IPS-20b (cell line): ENCODE measurements around the gene TCN2.
A peak's percentile ranks its signal among the peaks of the same experiment; 100 is the strongest.
"Not testable (repeated sequence)": the region's sequence is repeated elsewhere in the genome, so short reads cannot be mapped to it uniquely, and the experiment has no call there.

Experiments used
- H3K27ac ChIP-seq: one replicate; pipeline ENCODE4 v1.5.1; 2013; ENCODE audit warnings: low read length
- H3K27me3 ChIP-seq: 2 replicates; pipeline ENCODE4 v1.6.1; 2013; ENCODE audit warnings: mild to moderate bottlenecking, low read length, inconsistent platforms; ENCODE audit not compliant: insufficient read depth
- H3K36me3 ChIP-seq: 2 replicates; pipeline ENCODE4 v1.6.1; 2013; ENCODE audit warnings: low read depth, mild to moderate bottlenecking, inconsistent platforms, low read length, moderate library complexity; ENCODE audit not compliant: insufficient read depth
- H3K4me1 ChIP-seq: 2 replicates; pipeline ENCODE4 v1.6.1; 2013; ENCODE audit warnings: mild to moderate bottlenecking, control low read depth, inconsistent platforms, low read length, moderate library complexity; ENCODE audit not compliant: insufficient read depth
- H3K4me3 ChIP-seq: 2 replicates; pipeline ENCODE4 v1.5.1; 2013; ENCODE audit warnings: mild to moderate bottlenecking, low read length, inconsistent platforms
- H3K9ac ChIP-seq: 2 replicates; pipeline ENCODE4 v1.6.1; 2013; ENCODE audit warnings: low read depth, mild to moderate bottlenecking, inconsistent platforms, low read length, moderate library complexity
- H3K9me3 ChIP-seq: 2 replicates; pipeline ENCODE4 v1.6.1; 2013; ENCODE audit warnings: mild to moderate bottlenecking, low read depth, low read length, inconsistent platforms; ENCODE audit not compliant: insufficient read depth

TCN2 gene

DNA sequence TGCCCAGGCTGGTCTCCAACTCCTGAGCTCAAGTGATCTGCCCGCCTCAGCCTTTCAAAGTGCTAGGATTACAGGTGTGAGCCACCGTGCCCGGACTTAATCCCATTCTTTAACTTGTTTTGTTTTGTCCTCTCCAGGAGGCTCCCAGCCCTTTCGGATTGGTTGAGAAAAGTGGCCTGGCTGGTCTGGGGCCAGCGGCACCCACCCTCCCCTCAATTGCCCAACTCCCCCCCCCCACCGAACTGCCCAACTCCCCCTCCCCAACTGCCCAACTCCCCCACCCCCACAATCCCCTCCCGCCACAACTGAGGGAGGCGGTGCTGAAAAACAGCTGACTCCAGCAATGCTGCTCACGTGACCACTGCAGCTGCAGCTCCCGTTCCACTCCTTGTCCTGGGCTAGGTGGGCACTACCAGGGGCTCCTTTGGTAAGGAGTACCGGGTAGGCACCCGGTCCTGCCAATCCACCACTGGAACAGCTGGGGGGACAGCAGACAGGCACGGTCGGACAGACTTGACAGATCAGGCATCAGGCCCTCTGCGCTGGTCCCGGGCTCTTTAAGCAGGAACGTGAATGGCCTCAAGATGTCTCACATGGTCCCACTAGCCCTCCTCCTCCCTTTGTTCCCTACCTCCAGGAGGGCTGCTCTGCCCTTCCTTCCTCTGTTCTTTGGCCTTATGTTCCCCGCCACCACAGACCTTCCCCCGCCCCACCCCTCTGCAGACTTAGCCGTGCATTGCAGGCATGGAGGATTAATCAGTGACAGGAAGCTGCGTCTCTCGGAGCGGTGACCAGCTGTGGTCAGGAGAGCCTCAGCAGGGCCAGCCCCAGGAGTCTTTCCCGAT lies at the start of gene TCN2:
TCN2 (plus strand) TSS at position 720 of the 845 bp plus-strand sequence. CDS start 158 bp downstream, outside the sequence.
- peak within 1 kb of the TSS; percentile 82 for H3K27ac ChIP-seq
- H3K4me1 ChIP-seq, result peaks cover 10% of the 10 kb centered on the region; the same call in 1 of the 2 replicates
- H3K4me3 ChIP-seq, result peak within 1 kb of the TSS; percentile 84
- no peaks in the 10 kb centered on the region for H3K27me3 ChIP-seq
- peak within 1 kb of the TSS; percentile 92 for H3K9ac ChIP-seq
- H3K36me3 ChIP-seq, result peaks cover 22% of the 10 kb centered on the region
- no peaks in the 10 kb centered on the region for H3K9me3 ChIP-seq

DNA sequence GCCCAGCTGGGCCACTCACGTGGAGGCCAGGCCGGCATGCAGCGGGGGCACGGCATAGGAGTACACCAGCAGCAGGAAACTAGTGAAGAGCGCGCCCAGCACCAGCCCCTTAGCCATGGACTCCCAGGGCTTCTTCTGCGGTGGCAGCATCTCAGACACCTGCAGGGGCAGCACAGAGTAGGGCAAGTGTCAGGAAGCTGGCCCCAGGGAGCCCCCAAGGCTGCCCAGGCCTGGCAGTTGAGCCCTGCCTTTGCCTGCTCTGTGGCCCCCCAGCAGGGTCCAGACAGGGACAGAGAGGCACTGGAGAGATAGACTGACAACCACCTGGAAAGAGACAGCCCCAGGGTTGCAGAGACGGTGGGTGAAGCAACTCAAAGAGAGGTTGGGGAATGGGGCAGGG lies 49.7 kb upstream of the TCN2 start:
- Histone ChIP-seq H3K9ac (no peak overlapping the region), H3K27ac (no peak overlapping the region), H3K36me3 (no peaks in the 10 kb centered on the region), H3K9me3 (no peaks in the 10 kb centered on the region), H3K4me3 (no peak overlapping the region), H3K27me3 (no peaks in the 10 kb centered on the region), H3K4me1 (peaks cover 11% of the 10 kb centered on the region; the same call in 1 of the 2 replicates)

DNA sequence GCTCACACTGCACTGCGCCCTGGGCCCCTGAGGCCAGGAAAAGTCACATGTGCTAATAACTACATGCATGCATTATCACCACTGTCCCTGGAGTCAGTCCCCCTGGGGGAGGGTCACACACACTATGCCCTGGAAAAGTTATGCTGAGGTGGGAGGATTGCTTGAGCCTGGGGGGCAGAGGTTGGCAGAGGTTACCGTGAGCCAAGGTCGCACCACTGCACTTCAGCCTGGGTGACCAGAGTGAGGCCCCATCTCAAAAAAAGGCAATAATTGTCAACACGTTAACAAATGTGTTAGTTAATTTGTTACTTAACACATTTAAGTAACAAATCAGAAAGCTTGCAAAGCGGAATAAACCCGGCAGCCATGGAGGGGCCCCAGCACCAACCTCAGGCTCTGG lies 47.1 kb upstream of the TCN2 start:
- no peak overlapping the region for H3K27ac ChIP-seq
- peaks cover 11% of the 10 kb centered on the region; the same call in 1 of the 2 replicates for H3K4me1 ChIP-seq
- H3K4me3 ChIP-seq, result no peak overlapping the region
- no peaks in the 10 kb centered on the region for H3K9me3 ChIP-seq
- no peak overlapping the region for H3K9ac ChIP-seq
- no peaks in the 10 kb centered on the region for H3K27me3 ChIP-seq
- no peaks in the 10 kb centered on the region for H3K36me3 ChIP-seq

DNA sequence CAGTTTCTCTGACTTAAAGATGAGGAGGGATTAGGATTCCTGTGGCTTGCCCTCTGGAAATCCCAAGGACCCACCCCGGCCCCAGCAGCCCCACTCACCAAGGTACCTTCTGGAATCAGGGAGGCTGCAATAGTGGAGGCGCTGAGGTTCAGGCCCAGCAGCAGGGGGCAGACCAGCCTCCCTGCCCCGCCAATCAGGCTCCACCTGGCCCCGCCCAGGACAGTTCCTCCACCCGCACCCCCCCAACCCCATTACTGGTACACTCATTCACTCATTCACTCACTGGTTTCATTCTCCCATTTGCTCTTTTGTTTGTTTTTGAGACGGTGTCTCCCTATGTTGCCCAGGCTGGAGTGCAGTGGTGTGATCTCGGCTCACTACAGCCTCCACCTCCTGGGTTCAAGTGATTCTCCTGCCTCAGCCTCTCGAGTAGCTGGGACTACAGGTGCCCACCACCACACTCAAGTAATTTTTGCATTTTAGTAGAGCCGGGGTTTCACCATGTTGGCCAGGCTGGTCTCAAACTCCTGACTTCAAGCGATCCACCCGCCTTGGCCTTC lies 46.3 kb upstream of the TCN2 start:
- H3K9ac ChIP-seq, H3K4me3 ChIP-seq, H3K36me3 ChIP-seq, H3K9me3 ChIP-seq, H3K27me3 ChIP-seq, H3K27ac ChIP-seq: not testable (repeated sequence)
- H3K4me1 ChIP-seq, result peaks cover 11% of the 10 kb centered on the region; the same call in 1 of the 2 replicates

DNA sequence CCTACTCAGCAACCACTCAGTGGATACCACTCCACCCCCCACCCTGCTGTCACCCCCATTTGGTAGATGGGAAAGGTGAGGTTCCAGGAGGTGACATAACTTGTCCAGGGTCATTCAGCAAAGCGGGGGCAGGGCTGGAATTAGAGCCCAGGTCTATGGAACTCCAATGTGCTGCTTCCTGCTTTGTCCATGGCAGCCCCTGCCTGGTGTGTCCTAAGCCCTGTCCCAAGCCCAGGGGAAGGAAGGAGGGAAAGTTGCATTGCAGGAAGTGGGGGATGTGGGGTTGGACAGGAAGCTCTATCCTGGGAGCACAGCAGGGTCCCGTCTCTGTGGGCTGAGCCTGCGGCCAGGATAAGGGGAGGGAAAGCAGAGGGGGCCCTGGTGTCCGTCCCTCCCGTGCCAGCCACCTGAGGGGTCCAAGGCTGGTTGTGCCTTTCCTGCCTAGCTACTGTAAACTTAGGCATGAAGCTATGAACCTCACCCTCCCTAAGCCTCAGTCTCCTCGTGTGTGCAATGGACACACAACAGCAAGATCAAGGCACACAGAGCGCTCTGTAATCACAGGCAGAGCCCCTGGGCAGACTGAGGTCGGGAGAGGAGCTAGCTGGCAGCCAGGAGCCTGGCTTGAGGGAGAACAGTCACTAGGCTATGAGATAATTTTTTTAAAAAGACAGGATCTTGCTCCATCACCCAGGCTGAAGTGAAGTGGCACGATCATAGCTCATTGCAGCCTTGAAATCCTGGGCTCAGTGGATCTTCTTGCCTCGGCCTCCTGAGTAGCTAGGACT lies 45.4 kb upstream of the TCN2 start:
- H3K4me1 ChIP-seq, result peaks cover 11% of the 10 kb centered on the region; the same call in 1 of the 2 replicates
- no peaks in the 10 kb centered on the region for H3K36me3 ChIP-seq
- H3K27me3 ChIP-seq, result no peaks in the 10 kb centered on the region
- no peak overlapping the region; the same call in 1 of the 2 replicates for H3K4me3 ChIP-seq
- peak overlapping the region; percentile 56; the same call in 1 of the 2 replicates for H3K9ac ChIP-seq
- H3K27ac ChIP-seq, result peak overlapping the region; percentile 25
- H3K9me3 ChIP-seq, result no peaks in the 10 kb centered on the region

DNA sequence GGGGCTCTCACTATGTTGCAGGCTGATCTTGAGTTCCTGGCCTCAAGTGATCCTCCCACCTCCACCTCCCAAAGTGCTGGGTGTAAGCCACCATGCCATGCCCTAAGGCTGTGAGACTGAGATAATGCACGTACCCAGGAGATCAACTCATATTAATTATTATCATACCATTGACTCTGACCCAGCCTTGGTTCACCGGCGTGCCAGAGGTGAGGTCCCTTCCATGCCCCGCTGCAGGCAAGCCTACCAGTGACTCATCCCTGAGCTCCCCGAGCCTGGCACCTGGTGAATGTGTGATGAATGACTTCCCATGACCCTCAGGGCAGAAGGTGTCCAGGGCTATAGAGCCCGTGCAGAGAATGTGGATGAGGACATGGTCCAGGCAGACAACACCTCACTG lies 44.6 kb upstream of the TCN2 start:
- H3K27ac ChIP-seq, result no peak overlapping the region
- no peak overlapping the region for H3K4me3 ChIP-seq
- no peak overlapping the region for H3K9ac ChIP-seq

DNA sequence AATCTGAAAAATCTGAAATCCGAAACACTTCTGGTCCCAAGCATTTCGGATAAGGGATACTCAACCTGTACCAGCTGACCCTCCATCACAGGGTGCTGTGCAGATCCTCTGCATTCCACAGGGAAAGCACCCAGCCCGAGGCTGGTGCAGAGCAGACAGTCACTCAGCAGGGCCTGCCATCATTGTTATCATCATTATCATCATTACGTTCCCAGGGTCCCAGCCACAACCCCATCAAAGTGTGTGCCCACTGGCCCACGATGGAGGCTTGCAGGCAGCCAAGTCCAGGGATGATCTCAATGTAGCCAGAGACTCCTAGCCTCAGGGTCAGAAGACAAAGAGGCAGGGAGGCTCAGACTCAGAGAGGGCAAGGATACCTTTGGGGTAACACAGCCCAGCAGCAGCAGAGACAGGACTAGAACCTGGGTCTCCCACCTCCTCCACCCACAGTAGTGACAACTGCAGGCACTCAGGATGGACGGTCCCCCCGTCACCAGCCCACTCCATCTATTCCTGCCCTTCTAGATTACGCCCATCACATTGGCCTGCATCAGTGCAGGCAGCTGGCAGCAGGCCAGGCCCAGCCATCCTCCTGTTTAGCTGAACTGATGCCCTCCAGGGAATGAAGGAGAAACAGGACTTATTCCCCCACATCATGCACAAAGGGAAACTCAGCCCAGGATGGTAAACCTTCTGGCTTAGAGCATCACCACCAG lies 42.8 kb upstream of the TCN2 start:
- no peak overlapping the region for H3K27ac ChIP-seq
- H3K9me3 ChIP-seq, result no peaks in the 10 kb centered on the region
- H3K4me1 ChIP-seq, result peaks cover 11% of the 10 kb centered on the region; the same call in 1 of the 2 replicates

More for the DNA sequence above, 44.6 kb upstream of the TCN2 start:
- Histone ChIP-seq H3K27me3 (no peaks in the 10 kb centered on the region), H3K4me1 (peaks cover 11% of the 10 kb centered on the region; the same call in 1 of the 2 replicates), H3K9me3 (no peaks in the 10 kb centered on the region), H3K36me3 (no peaks in the 10 kb centered on the region)

DNA sequence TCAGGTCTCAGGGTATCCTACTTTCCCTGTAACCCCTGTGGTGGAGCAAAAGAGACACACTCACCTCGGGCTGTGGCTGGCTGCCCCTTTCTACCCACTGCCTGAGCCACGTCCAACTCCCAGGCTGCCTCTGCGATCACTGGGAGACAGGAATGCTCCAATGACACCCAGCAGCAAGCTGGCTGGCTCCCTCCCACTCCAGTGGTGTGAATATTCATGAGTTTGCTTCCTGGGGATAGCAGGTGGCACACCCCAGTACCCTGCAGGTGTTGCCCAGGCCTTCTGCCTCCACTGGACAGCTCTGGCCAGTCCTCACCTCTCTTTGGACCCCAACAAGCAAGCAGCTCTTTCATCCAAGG lies 42.2 kb upstream of the TCN2 start:
- Histone ChIP-seq H3K36me3 (no peaks in the 10 kb centered on the region), H3K27me3 (no peaks in the 10 kb centered on the region), H3K4me1 (peaks cover 11% of the 10 kb centered on the region; the same call in 1 of the 2 replicates), H3K4me3 (no peak overlapping the region), H3K27ac (no peak overlapping the region), H3K9ac (no peak overlapping the region), H3K9me3 (no peaks in the 10 kb centered on the region)

More for the DNA sequence above, 42.8 kb upstream of the TCN2 start:
- Histone ChIP-seq H3K36me3 (no peaks in the 10 kb centered on the region), H3K27me3 (no peaks in the 10 kb centered on the region), H3K4me3 (no peak overlapping the region), H3K9ac (no peak overlapping the region)

DNA sequence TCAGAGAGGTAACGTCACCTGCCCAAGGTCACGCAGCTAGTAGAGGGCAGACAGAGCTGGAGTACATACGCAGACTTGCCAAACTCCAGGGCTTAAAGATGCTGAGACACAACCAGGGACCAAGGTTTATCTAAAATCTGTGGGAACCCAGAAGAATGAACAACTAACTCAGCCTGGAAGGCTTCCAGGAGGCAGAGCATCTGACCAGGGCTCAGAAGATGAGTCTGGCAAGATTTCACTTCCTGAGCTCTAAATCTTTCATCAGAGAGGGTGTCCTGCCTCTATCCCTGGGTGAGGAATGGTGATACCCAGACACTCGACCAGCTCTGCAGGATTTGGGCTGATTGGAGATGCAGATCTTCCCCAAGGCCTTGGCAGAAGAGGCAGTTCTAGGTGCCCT lies 41.6 kb upstream of the TCN2 start:
- Histone ChIP-seq H3K4me1 (peaks cover 9% of the 10 kb centered on the region; the same call in 1 of the 2 replicates), H3K9me3 (no peaks in the 10 kb centered on the region), H3K27ac (no peak overlapping the region)

DNA sequence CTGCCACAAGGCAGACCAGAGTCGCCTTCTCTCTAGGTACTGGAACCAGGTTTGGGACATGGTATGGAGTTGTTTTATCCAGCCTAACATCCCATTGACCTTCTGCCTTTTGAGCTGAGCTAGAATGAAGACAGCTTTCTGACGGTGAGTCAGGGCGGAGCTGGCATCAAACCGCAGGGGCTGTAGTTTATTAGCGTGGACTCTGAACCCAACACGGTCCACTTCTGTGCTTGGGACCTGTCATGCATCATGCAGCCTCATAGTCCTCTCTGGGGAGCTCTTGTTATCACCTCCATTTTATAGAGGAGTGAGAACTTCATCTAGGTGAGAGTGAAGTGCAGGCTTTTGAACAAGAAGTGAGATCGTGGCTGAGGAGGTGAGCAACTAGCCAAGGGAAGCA lies 40.8 kb upstream of the TCN2 start:
- H3K36me3 ChIP-seq, result no peaks in the 10 kb centered on the region
- H3K9me3 ChIP-seq, result no peaks in the 10 kb centered on the region
- no peak overlapping the region for H3K4me3 ChIP-seq
- no peak overlapping the region for H3K9ac ChIP-seq
- no peaks in the 10 kb centered on the region for H3K27me3 ChIP-seq
- H3K27ac ChIP-seq, result no peak overlapping the region
- peaks cover 7% of the 10 kb centered on the region; the same call in 1 of the 2 replicates for H3K4me1 ChIP-seq

More for the DNA sequence above, 41.6 kb upstream of the TCN2 start:
- Histone ChIP-seq H3K9ac (no peak overlapping the region), H3K36me3 (no peaks in the 10 kb centered on the region), H3K27me3 (no peaks in the 10 kb centered on the region), H3K4me3 (no peak overlapping the region)

DNA sequence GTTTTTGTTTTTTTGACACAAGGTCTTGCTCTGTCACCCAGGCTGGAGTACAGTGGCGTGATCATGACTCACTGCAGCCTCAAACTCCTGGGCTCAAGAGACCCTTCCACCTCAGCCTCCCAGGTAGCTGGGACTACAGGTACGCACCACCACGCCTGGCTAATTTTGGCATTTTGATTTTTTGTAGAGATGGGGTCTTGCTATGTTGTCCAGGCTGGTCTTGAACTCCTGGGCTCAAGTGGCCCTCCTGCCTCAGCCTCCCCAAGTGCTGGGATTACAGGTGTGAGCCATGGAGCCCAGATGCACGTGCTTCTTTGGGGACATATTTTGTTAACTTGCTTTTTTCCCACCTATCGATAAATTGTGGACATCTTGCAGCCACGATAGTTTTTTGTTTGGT lies 39.7 kb upstream of the TCN2 start:
- H3K36me3 ChIP-seq, result not testable (repeated sequence)

More for the DNA sequence above, 39.7 kb upstream of the TCN2 start:
- not testable (repeated sequence) for H3K27me3 ChIP-seq, H3K4me3 ChIP-seq, H3K9ac ChIP-seq, H3K9me3 ChIP-seq, H3K4me1 ChIP-seq, H3K27ac ChIP-seq
